Liver (tissue), 3 donors: ENCODE results near the gene AKAP13.

Experiments used
- EGR1 ChIP-seq, 2 donors: IDR thresholded peaks; 2 replicates each; pipeline ENCODE4 v1.6.1; 2016 to 2018; ENCODE audit warnings: antibody characterized with exemption in 2 of 2, low read depth in 2 of 2
- GABPA ChIP-seq, 2 donors: IDR thresholded peaks in 1 of 2; conservative IDR thresholded peaks in 1 of 2; 2 replicates each; pipeline ENCODE4 v1.6.1; 2016; ENCODE audit warnings: antibody characterized with exemption in 2 of 2, mild to moderate bottlenecking in 1 of 2, moderate library complexity in 1 of 2
- HNF4A ChIP-seq, 2 donors: conservative IDR thresholded peaks; 2 replicates each; pipeline ENCODE4 v1.6.1; 2016; ENCODE audit warnings: antibody characterized with exemption in 2 of 2, mild to moderate bottlenecking in 2 of 2
- RAD21 ChIP-seq, 2 donors: IDR thresholded peaks; 2 replicates each; pipeline ENCODE4 v1.6.1; 2016; ENCODE audit warnings: antibody characterized with exemption in 2 of 2, mild to moderate bottlenecking in 2 of 2
- SP1 ChIP-seq: IDR thresholded peaks from 2 replicates; pipeline ENCODE4 v1.6.1; 2018; ENCODE audit warnings: antibody characterized with exemption, mild to moderate bottlenecking
- YY1 ChIP-seq: IDR thresholded peaks from 2 replicates; pipeline ENCODE4 v1.6.1; 2016; ENCODE audit warnings: antibody characterized with exemption, mild to moderate bottlenecking
- TF ChIP-seq, protein P1 (sequence below): fragments of 150-350 bp; IDR thresholded peaks from 2 replicates; pipeline ENCODE4 v1.5.1; 2017; ENCODE audit warnings: improper control_type of control experiment, low read depth, low read length; ENCODE audit not compliant: missing input control
- TF ChIP-seq, protein P2 (sequence below): IDR thresholded peaks from 2 replicates; pipeline ENCODE4 v1.6.1; 2016; ENCODE audit warnings: antibody characterized with exemption
- donor health status: healthy.
- donor health status: healthy.

DNA sequence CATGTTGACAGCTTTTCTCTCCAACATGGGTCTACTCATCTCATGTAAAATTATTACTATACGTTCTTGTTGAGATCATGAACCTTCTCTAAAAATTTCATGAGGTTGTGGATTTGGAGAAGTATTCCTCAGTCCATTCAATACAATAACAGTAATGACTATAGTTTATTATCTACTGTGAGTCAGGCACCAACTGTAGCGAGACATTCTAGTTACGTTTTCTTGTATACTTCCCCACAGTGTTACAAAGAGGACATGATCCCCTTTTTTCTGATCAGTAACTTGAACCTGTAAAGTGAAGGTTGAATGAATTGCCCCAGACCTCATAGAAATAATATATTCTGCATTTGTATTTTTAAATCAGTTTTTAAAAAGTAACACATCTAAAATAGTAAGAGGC lies 76.4 kb downstream of the AKAP13 start:
- TF ChIP-seq GABPA (IDR thresholded peaks at IDR 0.05 in 1 of 2, conservative IDR thresholded peaks at IDR 0.05 in 1 of 2) (no peak), YY1 (no peak), EGR1 (IDR thresholded peaks at IDR 0.05; ENCODE audit: low read depth in 2 of 2) (no peak), HNF4A (conservative IDR thresholded peaks at IDR 0.05) (no peak), RAD21 (IDR thresholded peaks at IDR 0.05) (no peak), SP1 (no peak)
- TF ChIP-seq, protein P1, sequence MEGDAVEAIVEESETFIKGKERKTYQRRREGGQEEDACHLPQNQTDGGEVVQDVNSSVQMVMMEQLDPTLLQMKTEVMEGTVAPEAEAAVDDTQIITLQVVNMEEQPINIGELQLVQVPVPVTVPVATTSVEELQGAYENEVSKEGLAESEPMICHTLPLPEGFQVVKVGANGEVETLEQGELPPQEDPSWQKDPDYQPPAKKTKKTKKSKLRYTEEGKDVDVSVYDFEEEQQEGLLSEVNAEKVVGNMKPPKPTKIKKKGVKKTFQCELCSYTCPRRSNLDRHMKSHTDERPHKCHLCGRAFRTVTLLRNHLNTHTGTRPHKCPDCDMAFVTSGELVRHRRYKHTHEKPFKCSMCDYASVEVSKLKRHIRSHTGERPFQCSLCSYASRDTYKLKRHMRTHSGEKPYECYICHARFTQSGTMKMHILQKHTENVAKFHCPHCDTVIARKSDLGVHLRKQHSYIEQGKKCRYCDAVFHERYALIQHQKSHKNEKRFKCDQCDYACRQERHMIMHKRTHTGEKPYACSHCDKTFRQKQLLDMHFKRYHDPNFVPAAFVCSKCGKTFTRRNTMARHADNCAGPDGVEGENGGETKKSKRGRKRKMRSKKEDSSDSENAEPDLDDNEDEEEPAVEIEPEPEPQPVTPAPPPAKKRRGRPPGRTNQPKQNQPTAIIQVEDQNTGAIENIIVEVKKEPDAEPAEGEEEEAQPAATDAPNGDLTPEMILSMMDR: no peak
- TF ChIP-seq, protein P2, sequence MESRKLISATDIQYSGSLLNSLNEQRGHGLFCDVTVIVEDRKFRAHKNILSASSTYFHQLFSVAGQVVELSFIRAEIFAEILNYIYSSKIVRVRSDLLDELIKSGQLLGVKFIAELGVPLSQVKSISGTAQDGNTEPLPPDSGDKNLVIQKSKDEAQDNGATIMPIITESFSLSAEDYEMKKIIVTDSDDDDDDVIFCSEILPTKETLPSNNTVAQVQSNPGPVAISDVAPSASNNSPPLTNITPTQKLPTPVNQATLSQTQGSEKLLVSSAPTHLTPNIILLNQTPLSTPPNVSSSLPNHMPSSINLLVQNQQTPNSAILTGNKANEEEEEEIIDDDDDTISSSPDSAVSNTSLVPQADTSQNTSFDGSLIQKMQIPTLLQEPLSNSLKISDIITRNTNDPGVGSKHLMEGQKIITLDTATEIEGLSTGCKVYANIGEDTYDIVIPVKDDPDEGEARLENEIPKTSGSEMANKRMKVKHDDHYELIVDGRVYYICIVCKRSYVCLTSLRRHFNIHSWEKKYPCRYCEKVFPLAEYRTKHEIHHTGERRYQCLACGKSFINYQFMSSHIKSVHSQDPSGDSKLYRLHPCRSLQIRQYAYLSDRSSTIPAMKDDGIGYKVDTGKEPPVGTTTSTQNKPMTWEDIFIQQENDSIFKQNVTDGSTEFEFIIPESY: no peak
